ENCODE measurements around the gene MEST. TPM values are rescaled to one million over a fixed set of nuclear protein-coding genes. Genes with fewer than 3 reads are reported as not detected.
"Not testable (repeated sequence)": the region's sequence is repeated elsewhere in the genome, so short reads cannot be mapped to it uniquely, and the experiment has no call there.

MEST gene
- polyA plus RNA-seq, 3 donors, result 1.1 to 3.1 (median 1.8) TPM

DNA sequence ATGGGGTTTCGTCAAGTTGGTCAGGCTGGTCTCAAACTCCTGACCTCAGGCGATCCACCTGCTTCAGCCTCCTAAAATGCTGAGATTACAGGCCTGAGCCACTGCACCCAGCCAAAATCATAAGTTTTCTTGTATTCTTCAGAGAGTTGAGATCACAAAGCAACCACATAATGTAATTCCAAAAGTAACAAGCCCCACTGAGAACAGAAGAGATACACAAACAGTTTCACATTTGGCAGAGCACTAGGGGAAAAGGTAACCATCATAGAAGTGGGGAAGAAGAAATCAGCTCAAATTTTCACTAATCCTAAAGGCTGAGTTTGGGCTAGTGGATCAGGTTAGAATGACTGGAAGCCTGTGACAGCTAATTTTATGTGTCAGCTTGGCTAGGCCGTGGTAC lies 45.6 kb upstream of the MEST start:
- Mint-ChIP-seq H3K27me3 (ENCODE audit: low read depth in 3 of 3) (peaks cover 2 to 8% (median 2%) of the 10 kb centered on the region in 3 donors), H3K9me3 (peaks cover 2 to 18% (median 5%) of the 10 kb centered on the region in 7 donors), H3K36me3 (no peaks in the 10 kb centered on the region), H3K27ac (no peak overlapping the region), H3K4me3 (no peak overlapping the region), H3K4me1 (peaks cover 5% of the 10 kb centered on the region)
- no peaks in the 10 kb centered on the region for H3K36me3 ChIP-seq (replicated peaks in 1 of 2; ENCODE audit: control insufficient read depth in 1 of 2, insufficient read depth in 2 of 2, low read length in 2 of 2)
- H3K4me3 ChIP-seq (replicated peaks in 1 of 3; ENCODE audit: low read depth in 2 of 3, low read length in 3 of 3), result no peak overlapping the region
- WGBS (ENCODE audit: insufficient coverage), result no CpG with 5 or more reads among the region's 3 CpGs
- no peak overlapping the region for H3K4me2 ChIP-seq (replicated peaks; ENCODE audit: extremely low read depth, low read length, poor library complexity, severe bottlenecking)
- H3K27ac ChIP-seq (ENCODE audit: low read depth in 1 of 2, low read length in 2 of 2), result no peak overlapping the region
- intact Hi-C loops (cut with micrococcal nuclease), result no loop called here
- no peak overlapping the region for H3K9ac ChIP-seq (ENCODE audit: insufficient read depth, low read length, poor library complexity, severe bottlenecking)
- DNase-seq, result no peak
- H2AFZ ChIP-seq (ENCODE audit: insufficient read depth, low read depth, low read length, poor library complexity, severe bottlenecking), result no peak overlapping the region
- no peaks in the 10 kb centered on the region for H3K79me2 ChIP-seq (ENCODE audit: insufficient read depth, low read length)
- H3K27me3 ChIP-seq (ENCODE audit: control insufficient read depth in 2 of 2, insufficient read depth in 2 of 2, low read length in 2 of 2), result no peaks in the 10 kb centered on the region
- TF ChIP-seq, protein P1, sequence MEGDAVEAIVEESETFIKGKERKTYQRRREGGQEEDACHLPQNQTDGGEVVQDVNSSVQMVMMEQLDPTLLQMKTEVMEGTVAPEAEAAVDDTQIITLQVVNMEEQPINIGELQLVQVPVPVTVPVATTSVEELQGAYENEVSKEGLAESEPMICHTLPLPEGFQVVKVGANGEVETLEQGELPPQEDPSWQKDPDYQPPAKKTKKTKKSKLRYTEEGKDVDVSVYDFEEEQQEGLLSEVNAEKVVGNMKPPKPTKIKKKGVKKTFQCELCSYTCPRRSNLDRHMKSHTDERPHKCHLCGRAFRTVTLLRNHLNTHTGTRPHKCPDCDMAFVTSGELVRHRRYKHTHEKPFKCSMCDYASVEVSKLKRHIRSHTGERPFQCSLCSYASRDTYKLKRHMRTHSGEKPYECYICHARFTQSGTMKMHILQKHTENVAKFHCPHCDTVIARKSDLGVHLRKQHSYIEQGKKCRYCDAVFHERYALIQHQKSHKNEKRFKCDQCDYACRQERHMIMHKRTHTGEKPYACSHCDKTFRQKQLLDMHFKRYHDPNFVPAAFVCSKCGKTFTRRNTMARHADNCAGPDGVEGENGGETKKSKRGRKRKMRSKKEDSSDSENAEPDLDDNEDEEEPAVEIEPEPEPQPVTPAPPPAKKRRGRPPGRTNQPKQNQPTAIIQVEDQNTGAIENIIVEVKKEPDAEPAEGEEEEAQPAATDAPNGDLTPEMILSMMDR (IDR thresholded peaks at IDR 0.05), result no peak
- H3K4me1 ChIP-seq (ENCODE audit: control insufficient read depth in 1 of 2, insufficient read depth in 2 of 2, low read length in 2 of 2), result peaks cover 5% of the 10 kb centered on the region in 2 donors
- peaks cover 0 to 3% of the 10 kb centered on the region in 2 donors for H3K9me3 ChIP-seq (replicated peaks in 1 of 2; ENCODE audit: control insufficient read depth in 1 of 2, insufficient read depth in 1 of 2, low read length in 2 of 2)
- H4K20me1 ChIP-seq (ENCODE audit: insufficient read depth, low read length), result no peaks in the 10 kb centered on the region

DNA sequence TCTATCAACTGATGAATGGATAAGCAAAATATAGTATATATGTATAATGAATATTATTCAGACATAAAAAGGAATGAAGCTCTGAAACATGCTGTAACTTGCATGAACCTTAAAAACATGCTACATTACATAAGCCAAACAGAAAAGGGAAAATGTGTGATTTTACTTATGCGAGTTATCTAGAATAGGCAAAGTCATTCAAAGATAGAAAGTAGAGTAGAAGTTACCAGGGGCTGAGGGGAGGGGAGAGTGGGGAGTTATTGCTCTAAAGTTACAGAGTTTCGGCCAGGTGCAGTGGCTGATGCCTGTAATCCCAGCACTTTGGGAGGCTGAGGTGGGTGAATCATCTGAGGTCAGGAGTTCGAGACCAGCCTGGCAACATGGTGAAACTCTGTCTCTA lies 40.5 kb upstream of the MEST start:
- H3K27ac ChIP-seq (ENCODE audit: low read depth in 1 of 2, low read length in 2 of 2); H3K9ac ChIP-seq (ENCODE audit: insufficient read depth, low read length, poor library complexity, severe bottlenecking); H3K36me3 Mint-ChIP-seq; H3K27me3 ChIP-seq (ENCODE audit: control insufficient read depth in 2 of 2, insufficient read depth in 2 of 2, low read length in 2 of 2); H4K20me1 ChIP-seq (ENCODE audit: insufficient read depth, low read length); H3K4me3 ChIP-seq (replicated peaks in 1 of 3; ENCODE audit: low read depth in 2 of 3, low read length in 3 of 3); H3K27me3 Mint-ChIP-seq (ENCODE audit: low read depth in 3 of 3); H3K9me3 ChIP-seq (replicated peaks in 1 of 2; ENCODE audit: control insufficient read depth in 1 of 2, insufficient read depth in 1 of 2, low read length in 2 of 2); H3K4me1 Mint-ChIP-seq; intact Hi-C loops (cut with micrococcal nuclease); DNase-seq; H3K4me3 Mint-ChIP-seq; H3K79me2 ChIP-seq (ENCODE audit: insufficient read depth, low read length); H3K4me1 ChIP-seq (ENCODE audit: control insufficient read depth in 1 of 2, insufficient read depth in 2 of 2, low read length in 2 of 2); H3K4me2 ChIP-seq (replicated peaks; ENCODE audit: extremely low read depth, low read length, poor library complexity, severe bottlenecking); H3K27ac Mint-ChIP-seq; H3K36me3 ChIP-seq (replicated peaks in 1 of 2; ENCODE audit: control insufficient read depth in 1 of 2, insufficient read depth in 2 of 2, low read length in 2 of 2); H2AFZ ChIP-seq (ENCODE audit: insufficient read depth, low read depth, low read length, poor library complexity, severe bottlenecking): not testable (repeated sequence)
- WGBS (ENCODE audit: insufficient coverage), result 100% methylated on average over 2 of the region's 3 CpGs
- peaks cover 2 to 18% (median 5%) of the 10 kb centered on the region in 7 donors for H3K9me3 Mint-ChIP-seq
